Heart left ventricle (tissue), 16 donors: ENCODE results near the gene OSCP1. TPM values are rescaled to one million over a fixed set of nuclear protein-coding genes. Genes with fewer than 3 reads are reported as not detected.
A peak's percentile ranks its signal among the peaks of the same experiment; 100 is the strongest.
"Not testable (repeated sequence)": the region's sequence is repeated elsewhere in the genome, so short reads cannot be mapped to it uniquely, and the experiment has no call there.

Source experiments
- ATAC-seq, 4 donors: fragments of 200-7000 bp; cut with Tn5 transposase; one replicate each; pipeline ENCODE4 v1.9.1; 2020 to 2022; ENCODE audit warnings: moderate library complexity in 4 of 4, mild to moderate bottlenecking in 3 of 4, moderate number of reproducible peaks in 1 of 4
- DNase-seq, 5 donors: peaks; one replicate each; pipeline ENCODE4 v3.0.0-alpha.2; 2020
- H3K27ac ChIP-seq, 12 donors: fragments of 200-600 bp; sonication (generic) in 4 of 12; one replicate each; pipeline versions ENCODE4 v1.5.0 to v1.8.0; 2016 to 2022; ENCODE audit warnings: mild to moderate bottlenecking in 2 of 12
- H3K27me3 ChIP-seq, 9 donors: fragments of 200-600 bp; sonication (generic) in 2 of 9; one replicate each; pipeline versions ENCODE4 v1.5.1 to v1.8.0; 2016 to 2022; ENCODE audit warnings: mild to moderate bottlenecking in 3 of 9
- H3K36me3 ChIP-seq, 9 donors: fragments of 200-600 bp; sonication (generic) in 2 of 9; one replicate each; pipeline versions ENCODE4 v1.5.0 to v1.8.0; 2018 to 2022; ENCODE audit warnings: mild to moderate bottlenecking in 2 of 9
- H3K4me1 ChIP-seq, 12 donors: fragments of 200-600 bp; sonication (generic) in 4 of 12; one replicate each; pipeline versions ENCODE4 v1.5.0 to v1.8.0; 2016 to 2022; ENCODE audit warnings: mild to moderate bottlenecking in 3 of 12
- H3K4me3 ChIP-seq, 12 donors: fragments of 200-600 bp; sonication (generic) in 4 of 12; one replicate each; pipeline versions ENCODE4 v1.5.0 to v1.8.0; 2017 to 2022; ENCODE audit warnings: mild to moderate bottlenecking in 9 of 12, moderate library complexity in 4 of 12
- H3K9me3 ChIP-seq, 12 donors: fragments of 200-600 bp; sonication (generic) in 4 of 12; one replicate each; pipeline versions ENCODE4 v1.5.0 to v1.8.0; 2016 to 2022; ENCODE audit warnings: mild to moderate bottlenecking in 1 of 12
- POLR2A ChIP-seq, 2 donors: fragments of 450-650 bp; IDR thresholded peaks; one replicate each; pipeline ENCODE4 v1.6.1; 2017; ENCODE audit warnings: antibody characterized with exemption in 2 of 2, mild to moderate bottlenecking in 2 of 2, moderate library complexity in 2 of 2
- WGBS, 4 donors: extraction: QIAGEN DNeasy Blood & Tissue Kit in 2 of 4; methylation state at CpG; one replicate each; pipeline versions ENCODE4 v1.1.5 to v1.1.7; 2013 to 2018; 5-methylcytosine and 5-hydroxymethylcytosine counted together
- intact Hi-C, 10 donors: fragments of 100-400 bp; cut with DNase I; formaldehyde crosslinking; loops; one replicate each; pipeline versions ENCODE4 v1.11.1 to v1.14.2; 2022
- polyA plus RNA-seq, 2 donors: library from polyadenylated mRNA; stranded (reverse); fragments of 200-250 nt; gene quantifications; one replicate each; pipeline ENCODE4 v1.2.3, GENCODE V29; 2013
- total RNA-seq, 9 donors: library from RNA; depleted of rRNA in 2 of 9; stranded (reverse); fragments of >200 nt in 2 of 9; fragmentation: NEBNext Ultra II Directional in 3 of 9; extraction: Animal tissue kit (Norgen Biotek cat#: 25700) in 3 of 9; gene quantifications; one replicate each; pipeline versions ENCODE4 v1.1.0 to v1.2.4, GENCODE V29; 2016 to 2023
- TF ChIP-seq, protein P1 (sequence below), 12 donors: fragments of 200-600 bp; sonication (generic) in 4 of 12; IDR thresholded peaks; one replicate each; pipeline versions ENCODE4 v1.5.0 to v1.8.0; 2018 to 2022; ENCODE audit warnings: antibody characterized with exemption in 12 of 12, mild to moderate bottlenecking in 5 of 12
- donor health status: ischemic (EF 13 %, LVEDD 7.1; RV severe dilation, severe dysfunction).
- donor health status: healthy with polysubstance abuse.
- donor health status: DM: no; HTN: yes; CAD: no.
- donor health status: DM: no; HTN: no; CAD: no.
- donor health status: ischemic (EF 25% LVEDD 6.9; RV normal size, moderate dysfunction).
- donor health status: ischemic (EF 25% LVEDD 5.7; RV mildly dilated, moderate dysfunction).
- donor health status: healthy.
- donor health status: DM: yes; HTN: yes; CAD: no.
- donor health status: ischemic (EF 35%, LVEDD 5.7; RV mildly dilated, moderate dysfunction).
- donor health status: nonischemic (EF 11% LVEDD 7.7; RV severe dilation, severe dysfunction).
- donor health status: DM: yes; HTN: yes; CAD: no.
- donor health status: PGD.
- donor health status: ischemic (EF 29% LVEDD 5.4; RV normal size, mild dysfunction).
- donor health status: nonischemic (EF 23%, LVEDD 6.1; RV moderate dilation, normal function).

OSCP1 gene
- total and polyA plus RNA-seq, 11 donors = 3.8 to 11.5 (median 6.0) TPM

DNA sequence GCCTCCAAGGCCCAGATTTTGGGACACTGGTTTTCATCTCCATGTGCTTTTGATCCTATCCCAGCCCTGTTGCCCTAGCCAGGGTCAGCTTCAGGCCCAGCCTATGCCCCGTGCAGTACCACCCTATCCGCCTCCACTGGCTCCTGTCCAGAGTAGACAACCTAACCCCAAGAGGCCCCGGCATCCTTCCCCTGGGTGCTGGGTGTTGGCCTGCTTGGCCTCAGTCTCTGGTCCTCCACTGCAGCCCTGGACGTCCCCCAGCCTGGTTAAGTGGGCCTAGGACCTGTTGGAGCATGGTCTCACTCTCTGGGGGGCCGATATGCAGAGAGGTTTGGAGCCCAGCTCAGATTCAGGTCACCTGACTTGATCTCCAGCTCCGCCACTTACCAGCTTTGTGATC is 30.8 kb upstream of the OSCP1 start:
- TF ChIP-seq POLR2A (IDR thresholded peaks at IDR 0.05) = no peak
- TF ChIP-seq, protein P1, sequence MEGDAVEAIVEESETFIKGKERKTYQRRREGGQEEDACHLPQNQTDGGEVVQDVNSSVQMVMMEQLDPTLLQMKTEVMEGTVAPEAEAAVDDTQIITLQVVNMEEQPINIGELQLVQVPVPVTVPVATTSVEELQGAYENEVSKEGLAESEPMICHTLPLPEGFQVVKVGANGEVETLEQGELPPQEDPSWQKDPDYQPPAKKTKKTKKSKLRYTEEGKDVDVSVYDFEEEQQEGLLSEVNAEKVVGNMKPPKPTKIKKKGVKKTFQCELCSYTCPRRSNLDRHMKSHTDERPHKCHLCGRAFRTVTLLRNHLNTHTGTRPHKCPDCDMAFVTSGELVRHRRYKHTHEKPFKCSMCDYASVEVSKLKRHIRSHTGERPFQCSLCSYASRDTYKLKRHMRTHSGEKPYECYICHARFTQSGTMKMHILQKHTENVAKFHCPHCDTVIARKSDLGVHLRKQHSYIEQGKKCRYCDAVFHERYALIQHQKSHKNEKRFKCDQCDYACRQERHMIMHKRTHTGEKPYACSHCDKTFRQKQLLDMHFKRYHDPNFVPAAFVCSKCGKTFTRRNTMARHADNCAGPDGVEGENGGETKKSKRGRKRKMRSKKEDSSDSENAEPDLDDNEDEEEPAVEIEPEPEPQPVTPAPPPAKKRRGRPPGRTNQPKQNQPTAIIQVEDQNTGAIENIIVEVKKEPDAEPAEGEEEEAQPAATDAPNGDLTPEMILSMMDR (IDR thresholded peaks at IDR 0.05) = no peak

DNA sequence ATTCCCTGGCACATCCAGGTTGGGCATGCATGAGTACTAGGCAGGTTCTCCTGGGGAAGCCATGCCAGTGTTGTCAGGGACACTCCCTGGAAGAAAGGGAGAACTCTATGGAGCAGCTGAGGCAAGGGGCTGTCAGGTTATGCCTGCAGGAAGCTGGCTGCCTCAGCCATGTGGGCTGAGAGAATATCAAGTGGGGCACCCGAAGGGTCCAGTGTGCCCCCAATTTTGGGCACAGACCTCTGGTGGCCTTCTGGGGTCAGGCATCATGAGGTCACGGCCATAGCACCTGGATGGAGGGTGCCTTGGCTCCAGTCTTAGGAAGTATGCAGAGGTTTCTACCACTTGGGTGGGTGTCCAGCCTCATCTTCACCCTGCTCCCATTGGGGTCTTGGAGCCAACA is 29.9 kb upstream of the OSCP1 start:
- H3K4me1 ChIP-seq = peaks cover 0 to 38% (median 4%) of the 10 kb centered on the region in 12 donors
- intact Hi-C loops = no loop called here

More for the DNA sequence above, 30.8 kb upstream of the OSCP1 start:
- Histone ChIP-seq H3K4me3 (peak overlapping the region in 1 of 12 donors; percentile 53), H3K4me1 (peaks cover 0 to 47% (median 4%) of the 10 kb centered on the region in 12 donors), H3K27me3 (peaks cover 0 to 8% (median 0%) of the 10 kb centered on the region in 9 donors), H3K9me3 (no peaks in the 10 kb centered on the region), H3K27ac (no peak overlapping the region), H3K36me3 (peaks cover 0 to 6% (median 0%) of the 10 kb centered on the region in 9 donors)
- no peak for ATAC-seq
- no peak for DNase-seq
- WGBS, 4 donors = 78 to 89% (median 82%) methylated on average over 6 of the region's 6 CpGs
- intact Hi-C loops = no loop called here

DNA sequence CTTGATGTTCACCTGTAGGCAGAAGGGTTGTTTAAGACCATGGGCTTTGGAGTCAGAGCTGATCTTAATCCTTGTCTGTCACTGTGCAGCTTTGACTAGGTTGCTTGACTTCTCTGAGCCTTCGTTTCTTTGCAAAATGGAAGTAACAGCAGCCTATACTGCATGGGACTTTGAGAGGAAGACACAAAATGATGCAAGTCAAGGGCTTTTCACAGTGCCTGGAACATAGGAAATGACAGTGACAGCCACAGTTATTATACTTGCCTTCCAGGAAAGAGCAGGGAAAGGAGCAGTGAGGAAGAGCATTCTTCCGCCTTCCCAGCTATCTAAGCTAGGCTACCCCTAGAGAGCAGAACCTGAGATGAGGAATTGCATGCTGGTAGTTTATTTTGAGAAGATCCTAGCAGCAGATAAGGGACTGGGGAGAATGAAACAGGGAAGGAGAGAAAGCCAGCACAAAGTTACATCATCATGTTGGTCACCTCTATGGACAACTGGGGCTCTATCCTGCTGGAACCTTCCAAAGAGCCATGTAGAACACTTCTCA is 29.3 kb upstream of the OSCP1 start:
- H3K27me3 ChIP-seq = peaks cover 0 to 8% (median 0%) of the 10 kb centered on the region in 9 donors
- no peak overlapping the region for H3K27ac ChIP-seq
- H3K4me1 ChIP-seq = peaks cover 0 to 34% (median 4%) of the 10 kb centered on the region in 12 donors
- TF ChIP-seq POLR2A (IDR thresholded peaks at IDR 0.05) = no peak
- TF ChIP-seq, protein P1 (IDR thresholded peaks at IDR 0.05) = no peak
- no peak overlapping the region for H3K4me3 ChIP-seq
- intact Hi-C loops = no loop called here
- DNase-seq (no peak), ATAC-seq (no peak)
- 66 to 83% (median 79%) methylated on average over 2 of the region's 2 CpGs for WGBS, 4 donors
- no peaks in the 10 kb centered on the region for H3K9me3 ChIP-seq
- peaks cover 0 to 6% (median 0%) of the 10 kb centered on the region in 9 donors for H3K36me3 ChIP-seq

More for the DNA sequence above, 29.9 kb upstream of the OSCP1 start:
- Histone ChIP-seq H3K27ac (no peak overlapping the region), H3K4me3 (no peak overlapping the region), H3K27me3 (peaks cover 0 to 8% (median 0%) of the 10 kb centered on the region in 9 donors), H3K36me3 (peaks cover 0 to 6% (median 0%) of the 10 kb centered on the region in 9 donors), H3K9me3 (no peaks in the 10 kb centered on the region)
- ATAC-seq = no peak
- TF ChIP-seq, protein P1 (IDR thresholded peaks at IDR 0.05) = no peak
- no peak for TF ChIP-seq POLR2A (IDR thresholded peaks at IDR 0.05)
- no peak for DNase-seq
- WGBS, 4 donors = 89 to 95% (median 91%) methylated on average over 2 of the region's 2 CpGs; no CpG with 5 or more reads in 1 of the 4 donors

DNA sequence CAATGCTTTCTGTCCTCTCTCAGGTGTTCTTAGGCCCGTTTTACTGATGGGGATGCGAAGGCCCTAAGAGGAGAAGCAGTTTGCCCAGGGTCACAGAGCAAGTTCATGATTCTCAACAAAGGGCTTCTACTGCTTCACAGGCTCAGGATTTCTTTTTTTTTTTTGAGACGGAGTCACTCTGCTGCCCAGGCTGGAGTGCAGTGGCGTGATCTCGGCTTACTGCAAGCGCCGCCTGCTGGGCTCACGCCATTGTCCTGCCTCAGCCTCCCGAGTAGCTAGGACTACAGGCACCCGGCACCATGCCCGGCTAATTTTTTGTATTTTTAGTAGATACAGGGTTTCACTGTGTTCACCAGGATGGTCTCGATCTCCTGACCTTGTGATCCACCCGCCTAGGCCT is 27.4 kb upstream of the OSCP1 start:
- H3K36me3 ChIP-seq, H3K9me3 ChIP-seq, H3K27me3 ChIP-seq, H3K27ac ChIP-seq, ATAC-seq, intact Hi-C loops, H3K4me3 ChIP-seq, DNase-seq: not testable (repeated sequence)
- WGBS, 4 donors = 76 to 88% (median 83%) methylated on average over 13 of the region's 13 CpGs
- H3K4me1 ChIP-seq = peaks cover 0 to 23% (median 4%) of the 10 kb centered on the region in 12 donors
